ENCODE measurements around the gene TBC1D22A.

The TBC1D22A gene

GRCh38 chr22:47100019-47100418 lies 337.6 kb downstream of the TBC1D22A start:
- no peak for ATAC-seq
- no peak for TF ChIP-seq PPARA (CRISPR knock-in tag; IDR thresholded peaks at IDR 0.05; ENCODE audit: borderline replicate concordance)
- no peak for TF ChIP-seq ESRRG (CRISPR knock-in tag; IDR thresholded peaks at IDR 0.05)
- no peak for TF ChIP-seq OSR1 (CRISPR knock-in tag; IDR thresholded peaks at IDR 0.05)
- TF ChIP-seq TSHZ2 (CRISPR knock-in tag; IDR thresholded peaks at IDR 0.05), result no peak
- no peak for TF ChIP-seq ZFP30 (CRISPR knock-in tag; IDR thresholded peaks at IDR 0.05)
- TF ChIP-seq CREB5 (CRISPR knock-in tag; IDR thresholded peaks at IDR 0.05; ENCODE audit: low read depth), result no peak
- TF ChIP-seq ZFP3 (CRISPR knock-in tag; IDR thresholded peaks at IDR 0.05), result no peak
- no peak for TF ChIP-seq ISL1 (CRISPR knock-in tag; IDR thresholded peaks at IDR 0.05)
- no peak for TF ChIP-seq SNAI2 (CRISPR knock-in tag; IDR thresholded peaks at IDR 0.05)
- no peak for TF ChIP-seq ZNF70 (CRISPR knock-in tag; IDR thresholded peaks at IDR 0.05)
- TF ChIP-seq GLIS3 (CRISPR knock-in tag; IDR thresholded peaks at IDR 0.05), result no peak
- no peak for TF ChIP-seq ZNF565 (CRISPR knock-in tag; conservative IDR thresholded peaks at IDR 0.05; ENCODE audit: low read depth)
- TF ChIP-seq BACH2 (CRISPR knock-in tag; IDR thresholded peaks at IDR 0.05; ENCODE audit: borderline replicate concordance), result no peak
- no peak for TF ChIP-seq PATZ1 (CRISPR knock-in tag; IDR thresholded peaks at IDR 0.05; ENCODE audit: borderline replicate concordance)
- TF ChIP-seq TCF4 (CRISPR knock-in tag; IDR thresholded peaks at IDR 0.05; ENCODE audit: borderline replicate concordance), result no peak
- TF ChIP-seq TOX (CRISPR knock-in tag; IDR thresholded peaks at IDR 0.05; ENCODE audit: borderline replicate concordance), result no peak
- no peak for TF ChIP-seq RARB (CRISPR knock-in tag; IDR thresholded peaks at IDR 0.05)

- no peak for TF ChIP-seq TSHZ2 (CRISPR knock-in tag; IDR thresholded peaks at IDR 0.05)
- TF ChIP-seq BACH2 (CRISPR knock-in tag; IDR thresholded peaks at IDR 0.05; ENCODE audit: borderline replicate concordance), result no peak
- TF ChIP-seq PPARA (CRISPR knock-in tag; IDR thresholded peaks at IDR 0.05; ENCODE audit: borderline replicate concordance), result no peak
- ATAC-seq, result no peak
Observed at GRCh38 chr22:47100646-47101200, 338.3 kb downstream of the TBC1D22A start.

- ATAC-seq, result no peak
- TF ChIP-seq SNAI2 (CRISPR knock-in tag; IDR thresholded peaks at IDR 0.05) (no peak), OSR1 (CRISPR knock-in tag; IDR thresholded peaks at IDR 0.05) (no peak), PATZ1 (CRISPR knock-in tag; IDR thresholded peaks at IDR 0.05; ENCODE audit: borderline replicate concordance) (no peak), ZNF8 (CRISPR knock-in tag; IDR thresholded peaks at IDR 0.05) (no peak), PPARA (CRISPR knock-in tag; IDR thresholded peaks at IDR 0.05; ENCODE audit: borderline replicate concordance) (no peak), ZC3H10 (CRISPR knock-in tag; IDR thresholded peaks at IDR 0.05) (no peak), ZNF70 (CRISPR knock-in tag; IDR thresholded peaks at IDR 0.05) (no peak), ESRRG (CRISPR knock-in tag; IDR thresholded peaks at IDR 0.05) (no peak), ARNTL (CRISPR knock-in tag; IDR thresholded peaks at IDR 0.05; ENCODE audit: borderline replicate concordance, low read depth) (no peak), GLIS3 (CRISPR knock-in tag; IDR thresholded peaks at IDR 0.05) (no peak), ZFP3 (CRISPR knock-in tag; IDR thresholded peaks at IDR 0.05) (no peak)
- TF ChIP-seq, protein P1, sequence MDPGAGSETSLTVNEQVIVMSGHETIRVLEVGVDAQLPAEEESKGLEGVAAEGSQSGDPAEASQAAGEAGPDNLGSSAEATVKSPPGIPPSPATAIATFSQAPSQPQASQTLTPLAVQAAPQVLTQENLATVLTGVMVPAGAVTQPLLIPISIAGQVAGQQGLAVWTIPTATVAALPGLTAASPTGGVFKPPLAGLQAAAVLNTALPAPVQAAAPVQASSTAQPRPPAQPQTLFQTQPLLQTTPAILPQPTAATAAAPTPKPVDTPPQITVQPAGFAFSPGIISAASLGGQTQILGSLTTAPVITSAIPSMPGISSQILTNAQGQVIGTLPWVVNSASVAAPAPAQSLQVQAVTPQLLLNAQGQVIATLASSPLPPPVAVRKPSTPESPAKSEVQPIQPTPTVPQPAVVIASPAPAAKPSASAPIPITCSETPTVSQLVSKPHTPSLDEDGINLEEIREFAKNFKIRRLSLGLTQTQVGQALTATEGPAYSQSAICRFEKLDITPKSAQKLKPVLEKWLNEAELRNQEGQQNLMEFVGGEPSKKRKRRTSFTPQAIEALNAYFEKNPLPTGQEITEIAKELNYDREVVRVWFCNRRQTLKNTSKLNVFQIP (CRISPR knock-in tag; IDR thresholded peaks at IDR 0.05; ENCODE audit: borderline replicate concordance, low read depth), result no peak
- TF ChIP-seq, protein P2, sequence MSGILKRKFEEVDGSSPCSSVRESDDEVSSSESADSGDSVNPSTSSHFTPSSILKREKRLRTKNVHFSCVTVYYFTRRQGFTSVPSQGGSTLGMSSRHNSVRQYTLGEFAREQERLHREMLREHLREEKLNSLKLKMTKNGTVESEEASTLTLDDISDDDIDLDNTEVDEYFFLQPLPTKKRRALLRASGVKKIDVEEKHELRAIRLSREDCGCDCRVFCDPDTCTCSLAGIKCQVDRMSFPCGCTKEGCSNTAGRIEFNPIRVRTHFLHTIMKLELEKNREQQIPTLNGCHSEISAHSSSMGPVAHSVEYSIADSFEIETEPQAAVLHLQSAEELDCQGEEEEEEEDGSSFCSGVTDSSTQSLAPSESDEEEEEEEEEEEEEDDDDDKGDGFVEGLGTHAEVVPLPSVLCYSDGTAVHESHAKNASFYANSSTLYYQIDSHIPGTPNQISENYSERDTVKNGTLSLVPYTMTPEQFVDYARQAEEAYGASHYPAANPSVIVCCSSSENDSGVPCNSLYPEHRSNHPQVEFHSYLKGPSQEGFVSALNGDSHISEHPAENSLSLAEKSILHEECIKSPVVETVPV (CRISPR knock-in tag; IDR thresholded peaks at IDR 0.05), result no peak
Observed at GRCh38 chr22:47101321-47101885, 339.0 kb downstream of the TBC1D22A start.
